D721Med (cell line): ENCODE data around the gene RGS6.

Experiments used
- DNase-seq: peaks from one replicate; pipeline ENCODE4 v3.0.0; 2011; ENCODE audit warnings: low spot score; ENCODE audit not compliant: insufficient read length
- FAIRE-seq: peaks from 2 replicates; lab custom pipeline; 2011; peaks lifted over from hg19 to GRCh38; lab: Jason Lieb, UNC
- CTCF ChIP-seq: IDR thresholded peaks from 2 replicates; pipeline ENCODE4 v1.5.1; 2012; ENCODE audit warnings: mild to moderate bottlenecking, control low read depth; ENCODE audit not compliant: insufficient read depth; ENCODE audit errors: missing control alignments

RGS6 gene

GRCh38 chr14:72332871-72333270, 400.6 kb downstream of the RGS6 start:
- FAIRE-seq (no peak), DNase-seq (no peak)
- TF ChIP-seq CTCF: no peak

- DNase-seq: no peak
- no peak for TF ChIP-seq CTCF
- FAIRE-seq: no peak
These were observed 401.1 kb downstream of the RGS6 start for GRCh38 chr14:72333357-72333756.

- TF ChIP-seq CTCF: no peak
- no peak for FAIRE-seq
These were observed 404.2 kb downstream of the RGS6 start for GRCh38 chr14:72336311-72336980.

GRCh38 chr14:72341237-72341636, 409.0 kb downstream of the RGS6 start:
- FAIRE-seq (no peak), DNase-seq (no peak)
- TF ChIP-seq CTCF: no peak

More at GRCh38 chr14:72336311-72336980, 404.2 kb downstream of the RGS6 start:
- no peak for DNase-seq

- FAIRE-seq: no peak
- no peak for TF ChIP-seq CTCF
- DNase-seq: no peak
These were observed 409.5 kb downstream of the RGS6 start for GRCh38 chr14:72341686-72342085.

GRCh38 chr14:72347118-72347517, 414.9 kb downstream of the RGS6 start:
- DNase-seq (no peak), FAIRE-seq (no peak)
- TF ChIP-seq CTCF: no peak

GRCh38 chr14:72350215-72350614, 418.0 kb downstream of the RGS6 start:
- TF ChIP-seq CTCF: no peak
- FAIRE-seq: no peak
- no peak for DNase-seq
